ENCODE results near the gene CXCL8.

DNA sequence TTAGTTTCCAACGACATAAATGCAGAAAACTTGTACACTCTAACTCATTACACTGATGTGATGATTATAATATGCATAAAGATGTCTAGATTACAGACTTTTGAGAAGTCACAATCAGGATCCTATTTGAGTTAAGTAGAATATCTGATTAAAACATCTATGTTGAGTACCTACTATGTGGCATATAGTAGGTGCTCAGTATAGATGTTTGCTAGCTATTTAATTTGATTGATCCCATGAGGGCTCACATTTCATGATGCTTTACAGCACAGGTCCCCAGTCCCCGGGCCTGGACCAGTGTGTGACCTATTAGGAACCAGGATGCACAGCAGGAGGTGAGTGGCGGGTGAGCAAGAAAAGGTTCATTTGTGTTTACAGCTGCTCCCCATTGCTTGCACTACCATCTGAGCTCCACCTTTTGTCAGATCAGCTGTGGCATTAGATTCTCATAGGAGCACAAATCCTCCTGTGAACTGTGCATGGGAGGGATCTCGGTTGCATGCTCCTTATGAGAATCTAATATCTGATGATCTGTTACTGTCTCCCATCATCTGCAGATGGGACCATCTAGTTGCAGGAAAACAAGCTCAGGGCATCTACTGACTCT, 33.0 kb upstream of the CXCL8 start:
- no peak for TF ChIP-seq CTCF (IDR thresholded peaks at IDR 0.05)
- TF ChIP-seq POLR2AphosphoS5 (IDR thresholded peaks at IDR 0.05; ENCODE audit: low read depth, low read length), result no peak
- TF ChIP-seq TCF7L2 (IDR thresholded peaks at IDR 0.05; ENCODE audit: low read depth, low read length), result peak; percentile 29; the same call in 1 of the 2 replicates

All from Panc1 (cell line).